K562 (cell line): Measurements from ENCODE around the gene RPS27. TPM values are rescaled to one million over a fixed set of nuclear protein-coding genes. Genes with fewer than 3 reads are reported as not detected.

Experiments used
- ARID3A ChIP-seq: IDR thresholded peaks from 2 replicates; pipeline ENCODE4 v1.6.1; 2012; ENCODE audit warnings: low read depth, low read length, improper control_type of control experiment, borderline replicate concordance
- ARID4B ChIP-seq: sonication (generic); formaldehyde crosslinking; IDR thresholded peaks from 2 replicates; pipeline ENCODE4 v1.8.0; 2022; ENCODE audit warnings: mild to moderate bottlenecking, missing genetic modification reagents
- E2F6 ChIP-seq, 2 experiments: IDR thresholded peaks; 2 replicates each; pipeline ENCODE4 v1.6.1; 2011; ENCODE audit warnings: borderline replicate concordance in 1 of 2, control low read depth in 1 of 2, low read depth in 1 of 2, low read length in 1 of 2, mild to moderate bottlenecking in 1 of 2, mixed read lengths in 1 of 2, moderate library complexity in 1 of 2; ENCODE audit not compliant: insufficient read depth in 1 of 2, insufficient read length in 1 of 2, poor library complexity in 1 of 2, severe bottlenecking in 1 of 2; ENCODE audit errors: extremely low read depth in 1 of 2
- MEIS2 ChIP-seq: fragments of 450-650 bp; IDR thresholded peaks from 2 replicates; pipeline ENCODE4 v1.6.1; 2014; ENCODE audit warnings: mild to moderate bottlenecking; ENCODE audit not compliant: partially characterized antibody
- RBM34 ChIP-seq: fragments of 200-400 bp; formaldehyde crosslinking; IDR thresholded peaks from 2 replicates; pipeline ENCODE4 v1.6.1; 2018; ENCODE audit warnings: low read length, borderline replicate concordance; ENCODE audit not compliant: insufficient read depth
- TCFL5 ChIP-seq: fragments of 250-450 bp; sonication (Bioruptor Pico); conservative IDR thresholded peaks from 2 replicates; pipeline ENCODE4 v1.6.1; 2021; ENCODE audit warnings: mild to moderate bottlenecking, moderate library complexity, matching md5 sums
- THRAP3 ChIP-seq: fragments of 450-650 bp; IDR thresholded peaks from 2 replicates; pipeline ENCODE4 v1.6.1; 2016; ENCODE audit warnings: mild to moderate bottlenecking, inconsistent platforms, borderline replicate concordance
- ZNF318 ChIP-seq, 2 experiments: fragments of 450-650 bp; IDR thresholded peaks; 2 replicates each; pipeline ENCODE4 v1.6.1; 2016; ENCODE audit warnings: mild to moderate bottlenecking in 2 of 2, borderline replicate concordance in 1 of 2, low read depth in 1 of 2, moderate library complexity in 1 of 2
- polyA plus RNA-seq, 8 experiments: library from polyadenylated mRNA; depleted of rRNA in 4 of 8; stranded (reverse) in 5 of 8; unstranded in 3 of 8; fragments of >200 nt; fragmentation: Nextera tagmentation in 2 of 8; fragmentation: Illumina TruSeq in 1 of 8; extraction: Ambion mirVana in 2 of 8; extraction: Trizol in 1 of 8; gene quantifications; 2 replicates each; pipeline versions ENCODE4 v1.2.1 to v1.2.3, GENCODE V29; 2011 to 2014; ENCODE audit warnings: inconsistent platforms in 1 of 8, missing spikeins in 1 of 8
- total RNA-seq, 7 experiments: library from RNA; depleted of rRNA in 6 of 7; stranded (reverse); fragments of >200 nt in 6 of 7; fragmentation: Illumina TruSeq in 2 of 7; extraction: Trizol in 2 of 7; gene quantifications; 2 replicates each; pipeline versions ENCODE4 v1.2.1 to v1.2.3, GENCODE V29; 2011 to 2021; ENCODE audit warnings: low replicate concordance in 1 of 7

Gene RPS27
- total and polyA plus RNA-seq, 9 of the 15 experiments (the other 6 are each of a cell fraction or from before 2014, with no cell fraction given) = 2,091 to 9,377 (median 6,706) TPM

GRCh38 chr1:153977250-153978240 is 13.0 kb upstream of the RPS27 start, which contains the start of gene JTB (continued):
- TF ChIP-seq ARID3A = no peak
- no peak for TF ChIP-seq ZNF318 (IDR thresholded peaks at IDR 0.05; ENCODE audit: borderline replicate concordance in 1 of 2, low read depth in 1 of 2)
- no peak for TF ChIP-seq TCFL5 (CRISPR knock-in tag)
- no peak for TF ChIP-seq RBM34
- peak in 1 of 2 experiments; percentile 79 for TF ChIP-seq E2F6 (IDR thresholded peaks at IDR 0.05; ENCODE audit: borderline replicate concordance in 1 of 2, extremely low read depth in 1 of 2, insufficient read depth in 1 of 2, insufficient read length in 1 of 2, low read depth in 1 of 2, low read length in 1 of 2, poor library complexity in 1 of 2, severe bottlenecking in 1 of 2)
- no peak for TF ChIP-seq MEIS2
- TF ChIP-seq THRAP3 = no peak
- TF ChIP-seq ARID4B = peak; percentile 90; the same call in 1 of the 2 replicates
